H9 (cell line): Measurements from ENCODE around the gene PRRX1. TPM values are rescaled to one million over a fixed set of nuclear protein-coding genes. Genes with fewer than 3 reads are reported as not detected.

Source experiments
- DNase-seq: peaks from one replicate; pipeline ENCODE4 v3.0.0-alpha.2; 2017
- H2AFZ ChIP-seq: one replicate; pipeline ENCODE4 v1.6.1; 2013; ENCODE audit warnings: mild to moderate bottlenecking, low read length, control low read depth, moderate library complexity
- H2AK5ac ChIP-seq: 2 replicates; pipeline ENCODE4 v1.6.1; 2013; ENCODE audit warnings: low read length, control low read depth, mixed read lengths; ENCODE audit not compliant: insufficient read length
- H2BK120ac ChIP-seq: one replicate; pipeline ENCODE4 v1.6.1; 2013; ENCODE audit warnings: low read depth, mild to moderate bottlenecking, low read length, control low read depth, inconsistent platforms; ENCODE audit not compliant: poor library complexity, severe bottlenecking
- H2BK12ac ChIP-seq: 2 replicates; pipeline ENCODE4 v1.6.1; 2013; ENCODE audit warnings: low read length, control low read depth, mixed read lengths, low read depth; ENCODE audit not compliant: insufficient read length
- H2BK15ac ChIP-seq: 2 replicates; pipeline ENCODE4 v1.6.1; 2013; ENCODE audit warnings: low read depth, low read length, control low read depth
- H2BK20ac ChIP-seq: one replicate; pipeline ENCODE4 v1.6.1; 2013; ENCODE audit warnings: low read depth, mild to moderate bottlenecking, low read length, control low read depth, inconsistent platforms; ENCODE audit not compliant: poor library complexity, severe bottlenecking
- H2BK5ac ChIP-seq: 2 replicates; pipeline ENCODE4 v1.6.1; 2013; ENCODE audit warnings: low read length, control low read depth, mixed read lengths; ENCODE audit not compliant: insufficient read length
- H3K14ac ChIP-seq: 2 replicates; pipeline ENCODE4 v1.6.1; 2013; ENCODE audit warnings: low read length, control low read depth; ENCODE audit not compliant: insufficient read depth
- H3K18ac ChIP-seq: 2 replicates; pipeline ENCODE4 v1.6.1; 2013; ENCODE audit warnings: low read depth, mild to moderate bottlenecking, mixed read lengths, low read length, control low read depth; ENCODE audit not compliant: insufficient read length
- H3K23ac ChIP-seq: 2 replicates; pipeline ENCODE4 v1.6.1; 2013; ENCODE audit warnings: low read length, control low read depth, mixed read lengths, low read depth; ENCODE audit not compliant: insufficient read length
- H3K23me2 ChIP-seq: 2 replicates; pipeline ENCODE4 v1.6.1; 2013; ENCODE audit warnings: low read depth, mild to moderate bottlenecking, mixed read lengths, low read length, control low read depth; ENCODE audit not compliant: insufficient read length, poor library complexity, severe bottlenecking
- H3K27ac ChIP-seq: 2 replicates; pipeline ENCODE4 v1.5.1; 2013; ENCODE audit warnings: low read length, control low read depth, mixed read lengths, low read depth; ENCODE audit not compliant: insufficient read length
- H3K27me3 ChIP-seq: 2 replicates; pipeline ENCODE4 v1.6.1; 2013; ENCODE audit warnings: low read length, control low read depth, inconsistent platforms; ENCODE audit not compliant: insufficient read depth
- H3K4ac ChIP-seq: 2 replicates; pipeline ENCODE4 v1.6.1; 2013; ENCODE audit warnings: low read depth, mild to moderate bottlenecking, control low read depth, inconsistent platforms, low read length, moderate library complexity
- H3K4me1 ChIP-seq: 2 replicates; pipeline ENCODE4 v1.6.1; 2013; ENCODE audit warnings: low read length, control low read depth, inconsistent platforms; ENCODE audit not compliant: insufficient read depth
- H3K4me2 ChIP-seq: 2 replicates; pipeline ENCODE4 v1.6.1; 2013; ENCODE audit warnings: low read length, control low read depth, mixed read lengths; ENCODE audit not compliant: insufficient read length, insufficient read depth
- H3K56ac ChIP-seq: 2 replicates; pipeline ENCODE4 v1.6.1; 2013; ENCODE audit warnings: low read depth, mild to moderate bottlenecking, mixed read lengths, low read length, control low read depth; ENCODE audit not compliant: insufficient read length
- H3K79me1 ChIP-seq: 2 replicates; pipeline ENCODE4 v1.6.1; 2013; ENCODE audit warnings: low read depth, mild to moderate bottlenecking, moderate library complexity, low read length, control low read depth, inconsistent platforms; ENCODE audit not compliant: insufficient read depth, poor library complexity, severe bottlenecking
- H3K79me2 ChIP-seq: 2 replicates; pipeline ENCODE4 v1.6.1; 2013; ENCODE audit warnings: low read length, control low read depth, inconsistent platforms; ENCODE audit not compliant: insufficient read depth
- H3K9ac ChIP-seq: 2 replicates; pipeline ENCODE4 v1.6.1; 2013; ENCODE audit warnings: low read length, control low read depth, mixed read lengths; ENCODE audit not compliant: insufficient read length; ENCODE audit errors: extremely low read depth
- H3K9me3 ChIP-seq: one replicate; pipeline ENCODE4 v1.6.1; 2013; ENCODE audit warnings: low read depth, low read length, inconsistent platforms; ENCODE audit not compliant: control insufficient read depth
- H3T11ph ChIP-seq: one replicate; pipeline ENCODE4 v1.6.1; 2013; ENCODE audit warnings: mild to moderate bottlenecking, low read length, control low read depth, inconsistent platforms
- H4K20me1 ChIP-seq: one replicate; pipeline ENCODE4 v1.6.1; 2013; ENCODE audit not compliant: control insufficient read depth, insufficient read length, insufficient read depth
- H4K5ac ChIP-seq: 2 replicates; pipeline ENCODE4 v1.6.1; 2013; ENCODE audit warnings: low read depth, mild to moderate bottlenecking, mixed read lengths, low read length, control low read depth; ENCODE audit not compliant: insufficient read length
- H4K8ac ChIP-seq: replicated peaks from 2 replicates; pipeline ENCODE4 v1.6.1; 2013; ENCODE audit warnings: low read length, control low read depth, mixed read lengths, low read depth; ENCODE audit not compliant: insufficient read length
- H4K91ac ChIP-seq: 2 replicates; pipeline ENCODE4 v1.6.1; 2013; ENCODE audit warnings: low read depth, mild to moderate bottlenecking, moderate library complexity, mixed read lengths, low read length, control low read depth; ENCODE audit not compliant: insufficient read length
- H3K27ac Mint-ChIP-seq, 3 experiments: 2 replicates in 2 of 3; 3 replicates in 1 of 3; pipeline ENCODE4 v1.8.0; 2020 to 2021; ENCODE audit warnings: mixed read lengths in 3 of 3, mild to moderate bottlenecking in 1 of 3, moderate library complexity in 1 of 3
- H3K27me3 Mint-ChIP-seq: 2 replicates; pipeline ENCODE4 v1.8.0; 2021; ENCODE audit warnings: low read depth, mild to moderate bottlenecking, moderate library complexity, mixed read lengths
- H3K36me3 Mint-ChIP-seq, 3 experiments: 2 replicates in 2 of 3; 3 replicates in 1 of 3; pipeline ENCODE4 v1.8.0; 2020 to 2021; ENCODE audit warnings: low read depth in 3 of 3, mixed read lengths in 3 of 3; ENCODE audit not compliant: insufficient read depth in 1 of 3
- H3K4me1 Mint-ChIP-seq, 2 experiments: 2 replicates each; pipeline ENCODE4 v1.8.0; 2020; ENCODE audit warnings: mixed read lengths in 2 of 2
- H3K4me3 Mint-ChIP-seq, 2 experiments: 2 replicates in 1 of 2; 3 replicates in 1 of 2; pipeline ENCODE4 v1.8.0; 2020 to 2021; ENCODE audit warnings: mild to moderate bottlenecking in 2 of 2, mixed read lengths in 2 of 2, moderate library complexity in 1 of 2
- H3K9me3 Mint-ChIP-seq, 2 experiments: 2 replicates in 1 of 2; 3 replicates in 1 of 2; pipeline ENCODE4 v1.8.0; 2020; ENCODE audit warnings: mild to moderate bottlenecking in 2 of 2, mixed read lengths in 2 of 2, moderate library complexity in 1 of 2
- WGBS: extraction: QIAGEN DNeasy Blood & Tissue Kit; methylation state at CpG from one replicate; pipeline ENCODE4 v1.1.7; 2013; ENCODE audit warnings: missing lambda C conversion rate, low lambda C conversion rate, mixed read lengths; ENCODE audit not compliant: insufficient read length; ENCODE audit errors: extremely low coverage; 5-methylcytosine and 5-hydroxymethylcytosine counted together
- total RNA-seq: library from RNA; stranded (reverse); gene quantifications from 2 replicates; pipeline ENCODE4 v1.2.1, GENCODE V29; 2021
- TF ChIP-seq, protein P1 (sequence below): fragments of 200-600 bp; sonication (generic); conservative IDR thresholded peaks from 3 replicates; pipeline ENCODE4 v1.8.0; 2021; ENCODE audit warnings: antibody characterized with exemption, mild to moderate bottlenecking

The PRRX1 gene
- total RNA-seq, 1 experiment from 2014 or later, result not detected

GRCh38 chr1:170769691-170770090, 105.8 kb downstream of the PRRX1 start:
- Histone ChIP-seq H2BK20ac (no peak overlapping the region), H3K9me3 (no peaks in the 10 kb centered on the region), H4K8ac (no peak overlapping the region), H3K56ac (no peak overlapping the region), H3K27me3 (no peaks in the 10 kb centered on the region), H4K20me1 (no peaks in the 10 kb centered on the region), H3K23me2 (no peaks in the 10 kb centered on the region), H3K4me1 (no peaks in the 10 kb centered on the region), H3K4me2 (no peak overlapping the region), H3K14ac (no peak overlapping the region), H2AK5ac (no peak overlapping the region), H2BK5ac (no peak overlapping the region), H3K4ac (no peak overlapping the region), H4K91ac (no peak overlapping the region), H3K79me2 (no peaks in the 10 kb centered on the region), H3K9ac (no peak overlapping the region), H3T11ph (no peak overlapping the region), H3K23ac (no peak overlapping the region), H3K18ac (no peak overlapping the region), H2BK12ac (no peak overlapping the region), H3K79me1 (no peaks in the 10 kb centered on the region), H2AFZ (no peak overlapping the region), H2BK15ac (no peak overlapping the region), H4K5ac (no peak overlapping the region), H3K27ac (no peak overlapping the region), H2BK120ac (no peak overlapping the region)
- DNase-seq, result no peak
- Mint-ChIP-seq H3K4me1 (no peaks in the 10 kb centered on the region), H3K27ac (no peak overlapping the region), H3K4me3 (no peak overlapping the region), H3K36me3 (no peaks in the 10 kb centered on the region), H3K9me3 (no peaks in the 10 kb centered on the region), H3K27me3 (no peaks in the 10 kb centered on the region)
- TF ChIP-seq, protein P1, sequence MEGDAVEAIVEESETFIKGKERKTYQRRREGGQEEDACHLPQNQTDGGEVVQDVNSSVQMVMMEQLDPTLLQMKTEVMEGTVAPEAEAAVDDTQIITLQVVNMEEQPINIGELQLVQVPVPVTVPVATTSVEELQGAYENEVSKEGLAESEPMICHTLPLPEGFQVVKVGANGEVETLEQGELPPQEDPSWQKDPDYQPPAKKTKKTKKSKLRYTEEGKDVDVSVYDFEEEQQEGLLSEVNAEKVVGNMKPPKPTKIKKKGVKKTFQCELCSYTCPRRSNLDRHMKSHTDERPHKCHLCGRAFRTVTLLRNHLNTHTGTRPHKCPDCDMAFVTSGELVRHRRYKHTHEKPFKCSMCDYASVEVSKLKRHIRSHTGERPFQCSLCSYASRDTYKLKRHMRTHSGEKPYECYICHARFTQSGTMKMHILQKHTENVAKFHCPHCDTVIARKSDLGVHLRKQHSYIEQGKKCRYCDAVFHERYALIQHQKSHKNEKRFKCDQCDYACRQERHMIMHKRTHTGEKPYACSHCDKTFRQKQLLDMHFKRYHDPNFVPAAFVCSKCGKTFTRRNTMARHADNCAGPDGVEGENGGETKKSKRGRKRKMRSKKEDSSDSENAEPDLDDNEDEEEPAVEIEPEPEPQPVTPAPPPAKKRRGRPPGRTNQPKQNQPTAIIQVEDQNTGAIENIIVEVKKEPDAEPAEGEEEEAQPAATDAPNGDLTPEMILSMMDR, result no peak
- no CpG with 5 or more reads among the region's 1 CpG for WGBS
